Body of pancreas (tissue), 4 donors: ENCODE measurements around the gene NUP214.

Source experiments
- POLR2A ChIP-seq, 3 donors: fragments of 450-650 bp; IDR thresholded peaks; one replicate each; pipeline ENCODE4 v1.6.1; 2016; ENCODE audit warnings: antibody characterized with exemption in 3 of 3, mild to moderate bottlenecking in 2 of 3
- TF ChIP-seq, protein P1 (sequence below), 7 experiments: fragments of 450-650 bp in 4 of 7; fragments of 200-600 bp in 3 of 7; sonication (generic) in 3 of 7; IDR thresholded peaks; one replicate each; pipeline ENCODE4 v1.5.1; 2016 to 2019; ENCODE audit warnings: antibody characterized with exemption in 7 of 7

DNA sequence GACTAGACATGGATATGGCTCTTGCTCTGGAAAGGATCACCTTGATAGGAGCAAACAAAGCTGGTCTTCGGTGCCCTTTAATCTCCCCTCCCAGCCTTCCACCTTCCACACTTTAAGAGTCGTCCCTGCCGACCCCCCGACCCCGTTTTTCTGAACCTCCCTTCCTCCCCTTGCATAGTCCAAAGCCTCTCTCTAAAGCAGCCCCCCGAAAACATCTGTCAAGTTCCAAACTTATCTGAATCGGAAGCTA is 423 bp upstream of the NUP214 start:
- TF ChIP-seq, protein P1, sequence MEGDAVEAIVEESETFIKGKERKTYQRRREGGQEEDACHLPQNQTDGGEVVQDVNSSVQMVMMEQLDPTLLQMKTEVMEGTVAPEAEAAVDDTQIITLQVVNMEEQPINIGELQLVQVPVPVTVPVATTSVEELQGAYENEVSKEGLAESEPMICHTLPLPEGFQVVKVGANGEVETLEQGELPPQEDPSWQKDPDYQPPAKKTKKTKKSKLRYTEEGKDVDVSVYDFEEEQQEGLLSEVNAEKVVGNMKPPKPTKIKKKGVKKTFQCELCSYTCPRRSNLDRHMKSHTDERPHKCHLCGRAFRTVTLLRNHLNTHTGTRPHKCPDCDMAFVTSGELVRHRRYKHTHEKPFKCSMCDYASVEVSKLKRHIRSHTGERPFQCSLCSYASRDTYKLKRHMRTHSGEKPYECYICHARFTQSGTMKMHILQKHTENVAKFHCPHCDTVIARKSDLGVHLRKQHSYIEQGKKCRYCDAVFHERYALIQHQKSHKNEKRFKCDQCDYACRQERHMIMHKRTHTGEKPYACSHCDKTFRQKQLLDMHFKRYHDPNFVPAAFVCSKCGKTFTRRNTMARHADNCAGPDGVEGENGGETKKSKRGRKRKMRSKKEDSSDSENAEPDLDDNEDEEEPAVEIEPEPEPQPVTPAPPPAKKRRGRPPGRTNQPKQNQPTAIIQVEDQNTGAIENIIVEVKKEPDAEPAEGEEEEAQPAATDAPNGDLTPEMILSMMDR (IDR thresholded peaks at IDR 0.05): no peak
- no peak for TF ChIP-seq POLR2A (IDR thresholded peaks at IDR 0.05)
